Posterior vena cava (tissue), 2 donors: ENCODE results near the gene DUSP10. TPM values are rescaled to one million over a fixed set of nuclear protein-coding genes. Genes with fewer than 3 reads are reported as not detected.

Experiments
- DNase-seq: peaks from one replicate; pipeline ENCODE4 v3.0.0-alpha.2; 2020; ENCODE audit warnings: low spot score
- intact Hi-C, 2 donors: fragments of 100-400 bp; cut with DNase I; formaldehyde crosslinking; loops; one replicate each; pipeline versions ENCODE4 v1.14.1 to v1.14.2; 2022 to 2023
- long read RNA-seq, 2 donors: library from polyadenylated mRNA; unstranded; transcript quantifications; one replicate each; pipeline ENCODE4 v2.0.0, GENCODE V29; 2020 to 2021
- total RNA-seq, 2 donors: library from RNA; stranded (reverse); fragmentation: NEBNext Ultra II Directional; extraction: Animal tissue kit (Norgen Biotek cat#: 25700); gene quantifications; one replicate each; pipeline ENCODE4 v1.2.1, GENCODE V29; 2021
- donor health status: DM: yes; HTN: yes; CAD: no.
- donor health status: DM: yes; HTN: yes; CAD: no.

DUSP10 gene
- 1 to 10 TPM; 4.7 to 8.0 TPM for total RNA-seq
- long read RNA-seq, donor 1, partial matches to known transcripts: 1 of 4 reads
- long read RNA-seq, donor 1, other reads (novel, unspliced or antisense): 0 of 4 reads
- long read RNA-seq, donor 2, transcript DUSP10-201 (4 exons, 2,676 nt): major isoform, 12 of 15 reads
- long read RNA-seq, donor 2, partial matches to known transcripts: 1 of 15 reads
- long read RNA-seq, donor 2, other reads (novel, unspliced or antisense): 2 of 15 reads

DNA sequence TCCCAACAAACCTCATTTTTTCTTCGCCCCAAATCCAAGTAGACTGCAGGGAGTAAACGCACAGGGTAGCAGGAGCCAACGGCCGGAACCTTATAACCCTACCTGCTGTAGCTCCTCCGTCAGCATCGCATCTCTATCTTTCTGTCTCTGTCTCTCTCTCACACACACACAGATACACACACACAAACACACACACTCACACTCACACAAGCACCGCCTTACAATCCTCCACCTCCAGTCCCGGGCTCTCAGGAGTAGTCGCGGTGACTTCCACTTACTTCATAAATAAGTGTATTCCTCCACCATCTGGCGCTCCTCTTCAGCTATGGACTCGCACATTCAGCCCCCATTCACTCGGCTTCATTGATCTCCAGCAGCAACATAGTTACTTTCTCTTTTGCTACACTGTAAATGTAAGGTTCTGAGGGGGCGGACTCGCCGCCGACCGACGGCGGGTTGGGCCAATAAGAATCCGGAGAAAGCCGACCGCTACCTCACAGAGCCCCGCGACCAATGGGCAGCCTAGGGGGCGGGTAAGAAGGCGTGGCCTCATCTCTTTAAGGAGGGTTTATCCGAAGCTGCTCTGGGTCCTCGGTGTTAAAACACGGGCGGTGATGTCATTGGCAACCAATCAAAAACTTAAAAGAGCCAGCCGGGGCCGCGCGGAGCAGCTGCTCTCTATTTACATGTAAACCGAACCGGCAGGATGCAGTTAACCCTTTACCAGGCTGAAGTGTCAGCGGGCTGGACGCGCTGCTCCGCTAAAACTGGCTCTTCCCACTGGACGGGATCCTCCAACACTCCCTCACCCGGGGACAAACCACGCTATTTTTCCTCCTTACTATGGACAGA lies at the start of gene DUSP10:
DUSP10 (minus strand) TSS at position 387 of the 852 bp plus-strand sequence. CDS start 2,345 bp downstream, outside the sequence.
- DNase-seq: peak; percentile 99
- intact Hi-C loops: no loop called here

DNA sequence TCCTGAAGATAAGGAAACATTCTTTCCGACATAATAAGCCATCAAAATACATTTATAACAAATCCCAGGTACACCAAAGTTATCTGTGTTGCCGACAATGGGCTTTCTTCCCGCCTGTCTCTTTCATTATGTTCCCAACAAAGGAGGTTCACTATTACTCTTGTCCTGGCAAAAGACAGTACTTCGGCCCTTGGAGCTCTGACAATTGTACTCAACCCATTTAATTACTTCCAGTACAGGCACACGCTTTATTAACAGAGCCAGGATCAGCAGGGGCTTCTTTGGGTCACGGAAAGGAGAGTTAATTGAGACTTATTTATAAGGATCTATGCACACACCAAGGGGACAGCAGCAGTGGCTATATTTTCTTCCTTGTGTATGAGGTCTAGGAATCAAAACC lies 46.6 kb upstream of the DUSP10 start:
- intact Hi-C loops: loop anchor here in 1 of 2 donors (5.0 kb wide), 1 partner anchor 1654 kb away; no protein-coding TSS in a partner anchor
- no peak for DNase-seq

DNA sequence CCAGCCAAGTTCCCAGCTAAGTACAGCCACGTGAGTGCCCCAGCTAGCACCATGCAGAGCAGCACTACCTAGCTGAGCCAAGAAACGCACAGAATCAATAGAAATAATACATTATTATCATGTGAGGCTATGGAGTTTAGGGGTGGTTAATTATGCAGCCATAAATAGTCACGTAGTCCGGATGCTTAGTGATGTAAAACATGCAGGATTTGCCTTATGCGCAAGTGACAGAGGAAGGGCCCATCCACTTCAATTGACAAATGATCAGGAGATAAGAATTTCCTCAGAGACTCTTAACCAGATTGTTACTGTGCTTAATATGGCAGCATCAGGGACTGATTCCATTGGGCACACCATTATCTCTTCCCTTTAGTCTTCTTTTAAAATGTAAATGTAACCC lies 44.8 kb upstream of the DUSP10 start:
- intact Hi-C loops: loop anchor here in 1 of 2 donors (5.0 kb wide), 1 partner anchor 1656 kb away; no protein-coding TSS in a partner anchor
- DNase-seq: no peak

DNA sequence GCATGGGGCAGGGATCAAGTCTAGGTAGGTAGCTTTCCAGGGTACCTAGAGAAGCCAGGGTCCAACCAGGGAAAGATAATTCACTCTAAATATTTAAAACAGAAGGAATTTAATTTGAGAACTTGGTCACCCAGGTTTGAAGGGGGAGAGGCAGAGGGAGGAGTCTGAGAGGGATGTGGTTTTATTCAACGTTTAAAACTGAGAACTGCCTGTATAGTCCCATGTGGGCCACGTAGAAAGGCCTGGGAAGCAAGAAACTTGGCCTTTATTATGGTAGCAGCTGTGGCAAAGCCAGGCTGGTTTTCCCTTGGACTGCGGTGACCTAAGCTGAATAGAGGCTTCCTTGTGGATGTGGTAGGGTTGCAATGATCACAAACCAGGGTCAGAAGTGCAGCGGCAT lies 42.0 kb upstream of the DUSP10 start:
- intact Hi-C loops: no loop called here
- no peak for DNase-seq

DNA sequence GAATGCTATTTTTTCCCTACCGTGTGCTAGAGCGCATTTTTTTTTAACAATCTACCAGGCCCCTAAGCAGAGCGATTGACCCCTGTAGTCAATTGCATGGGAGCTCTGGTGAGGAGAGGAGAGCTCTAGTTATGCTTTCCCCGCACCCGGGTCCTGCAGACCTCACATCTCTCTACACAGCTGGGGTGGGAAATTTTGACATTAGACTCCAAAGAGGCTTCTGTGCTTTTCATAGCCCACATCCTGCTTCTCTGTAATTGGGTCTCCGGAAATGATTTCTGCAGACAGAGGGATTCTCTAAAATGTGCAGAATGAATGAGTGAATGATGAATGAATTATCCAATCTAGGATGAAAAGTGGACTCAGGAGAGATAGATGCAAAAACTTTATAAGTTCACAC lies 41.5 kb upstream of the DUSP10 start:
- intact Hi-C loops: no loop called here
- DNase-seq: no peak

DNA sequence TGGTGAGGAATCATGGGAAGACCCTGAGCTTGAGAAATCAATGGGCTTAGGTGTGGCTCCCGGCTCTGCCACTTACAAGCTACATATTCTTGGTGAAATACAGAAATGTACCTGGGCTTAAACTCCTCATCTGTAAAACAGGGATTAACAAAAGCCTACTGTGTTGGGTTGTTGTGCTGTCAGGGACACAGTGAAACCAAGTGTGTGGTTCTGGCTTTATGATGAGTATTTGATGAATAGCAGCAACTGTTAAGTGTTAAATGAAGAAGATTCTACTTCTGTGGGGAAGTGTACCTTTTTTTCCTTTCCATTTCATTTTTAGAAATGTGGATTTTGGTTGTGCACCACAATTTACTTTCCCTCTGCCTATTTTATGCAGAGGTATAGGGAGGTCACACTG lies 41.1 kb upstream of the DUSP10 start:
- DNase-seq: no peak
- intact Hi-C loops: no loop called here

DNA sequence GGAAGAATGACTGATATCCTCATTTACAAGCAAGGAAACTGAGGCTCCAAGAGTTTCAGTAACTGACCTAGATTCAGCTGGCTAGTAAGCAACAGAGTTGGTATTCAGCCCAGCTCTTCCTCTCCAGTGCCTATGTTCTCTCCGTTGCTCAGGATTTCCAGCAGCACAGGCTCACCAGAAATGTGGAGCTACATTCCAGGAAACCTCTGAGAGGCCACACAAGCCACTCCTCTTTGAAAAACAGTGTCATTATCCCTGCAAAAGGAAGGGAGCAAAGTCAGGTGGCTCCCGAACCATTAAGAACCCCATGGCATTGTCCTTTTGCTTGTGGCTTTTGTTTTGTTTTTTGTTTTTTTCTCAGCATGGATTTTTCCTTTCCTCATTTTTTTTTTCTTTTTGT lies 40.6 kb upstream of the DUSP10 start:
- DNase-seq: no peak
- intact Hi-C loops: no loop called here

DNA sequence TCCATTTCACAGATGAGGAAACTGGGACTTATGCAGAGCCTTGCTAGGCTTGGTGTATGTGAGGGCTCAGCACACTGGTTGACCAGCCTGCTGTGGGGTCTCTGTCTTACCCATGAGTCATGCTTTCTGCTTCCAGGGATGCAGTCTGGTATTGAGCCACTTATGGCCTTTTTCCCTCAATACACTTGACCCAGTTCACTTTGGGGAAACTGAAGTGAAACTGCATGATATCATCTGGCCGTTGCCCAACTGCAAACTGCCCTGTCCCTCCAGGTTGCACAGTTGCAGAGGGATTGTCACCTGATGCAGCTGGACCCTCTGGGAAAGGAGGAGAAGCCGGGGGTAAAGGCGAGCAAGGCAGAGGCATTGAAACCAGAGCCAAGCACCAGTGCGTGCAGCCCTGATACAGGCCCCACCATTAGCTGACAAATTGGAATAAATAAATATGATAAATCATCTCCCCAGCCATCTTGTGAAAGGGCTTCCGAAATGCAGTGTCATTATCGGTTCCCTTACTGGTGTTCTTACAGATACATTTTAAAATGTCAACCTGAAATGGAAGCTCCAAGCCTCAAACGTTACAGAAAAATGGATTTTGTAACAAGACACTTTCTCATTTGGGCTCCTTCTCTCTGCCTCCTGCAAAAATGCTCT lies 39.3 kb upstream of the DUSP10 start:
- intact Hi-C loops: no loop called here
- DNase-seq: no peak

DNA sequence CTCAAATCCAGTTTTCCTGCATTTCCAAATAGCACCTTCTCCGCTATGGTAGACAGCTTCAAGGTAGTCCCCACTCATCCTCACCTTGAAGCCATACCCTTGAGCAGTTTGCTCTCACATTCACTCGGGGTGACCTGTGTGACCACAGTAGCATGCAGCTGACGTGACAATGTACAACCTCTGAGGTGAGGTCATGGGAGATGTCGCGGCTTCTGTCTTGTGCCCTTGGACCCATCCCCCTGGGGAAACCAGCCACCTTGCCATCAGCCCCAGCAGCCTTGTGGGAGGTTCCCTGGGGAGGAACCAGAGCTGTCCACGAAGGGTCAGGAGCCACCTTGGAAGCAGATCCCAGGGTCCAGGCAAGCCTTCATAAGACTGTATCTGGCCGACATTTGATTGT lies 38.3 kb upstream of the DUSP10 start:
- no peak for DNase-seq
- intact Hi-C loops: no loop called here

DNA sequence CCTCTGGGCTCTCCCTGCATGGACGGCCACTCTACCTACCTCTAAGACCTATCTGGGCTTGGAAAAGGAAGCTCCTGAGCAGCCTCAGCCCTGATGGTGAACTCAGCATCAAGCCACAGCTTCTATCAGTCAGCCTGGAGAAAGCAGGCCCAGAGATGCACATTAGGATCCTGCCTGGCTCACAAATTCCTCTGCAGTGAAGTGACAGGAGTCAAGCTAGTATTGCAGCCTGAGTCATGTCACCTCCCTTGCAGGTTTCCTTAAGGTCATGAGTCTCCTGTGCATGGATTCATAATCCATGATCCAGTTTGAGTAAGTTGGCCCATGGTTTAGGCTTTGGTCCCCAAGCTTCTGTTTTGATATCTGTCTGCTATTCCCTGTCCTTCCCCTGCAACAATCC lies 37.9 kb upstream of the DUSP10 start:
- no peak for DNase-seq
- intact Hi-C loops: no loop called here

DNA sequence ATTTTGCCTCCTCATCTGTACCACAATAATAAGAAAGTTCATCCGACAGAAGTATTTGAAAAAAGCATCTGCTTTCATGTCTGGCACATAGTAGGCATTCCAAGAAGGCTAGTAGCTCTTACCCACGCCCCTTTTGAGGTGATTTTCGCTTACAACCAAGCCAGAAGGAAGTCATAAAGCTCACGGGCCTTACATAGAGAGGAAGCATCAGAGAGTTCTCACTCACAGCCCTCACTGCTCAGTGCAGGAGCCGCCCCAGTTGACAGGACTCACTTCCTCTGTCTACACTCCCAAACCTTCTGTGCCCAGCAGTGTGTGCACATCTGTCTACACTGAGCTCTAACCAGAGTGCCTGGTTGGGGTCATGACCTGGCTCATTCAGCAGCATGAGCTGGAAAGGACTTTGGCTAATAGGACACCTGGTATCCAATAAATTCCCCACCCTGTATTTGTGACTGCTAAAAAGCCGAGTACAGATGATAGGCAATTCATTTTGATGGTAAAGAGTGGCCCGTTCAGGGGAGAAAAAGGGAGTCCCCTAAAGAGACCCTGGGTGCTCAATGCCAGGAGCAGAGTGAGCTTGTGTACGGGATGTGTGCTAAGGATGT lies 36.8 kb upstream of the DUSP10 start:
- DNase-seq: no peak
- intact Hi-C loops: no loop called here

DNA sequence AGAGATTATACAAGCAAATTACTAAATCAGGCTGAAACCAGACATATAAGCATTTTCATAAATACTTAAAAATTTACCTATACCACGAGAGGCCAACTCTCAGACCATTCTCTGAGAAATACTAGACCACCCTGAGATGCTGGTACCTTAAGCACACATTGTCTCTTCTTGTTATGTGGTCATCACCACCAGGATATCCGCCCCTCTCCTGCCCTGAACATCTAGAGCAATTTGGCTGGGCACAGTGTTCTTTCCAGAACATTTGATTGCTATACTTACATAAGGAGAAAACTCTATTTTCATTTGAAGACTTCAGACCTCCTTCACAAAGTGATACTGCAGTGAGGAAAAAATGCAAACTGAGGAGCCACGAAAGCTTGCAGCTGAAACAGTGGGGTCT lies 36.2 kb upstream of the DUSP10 start:
- intact Hi-C loops: no loop called here
- no peak for DNase-seq

DNA sequence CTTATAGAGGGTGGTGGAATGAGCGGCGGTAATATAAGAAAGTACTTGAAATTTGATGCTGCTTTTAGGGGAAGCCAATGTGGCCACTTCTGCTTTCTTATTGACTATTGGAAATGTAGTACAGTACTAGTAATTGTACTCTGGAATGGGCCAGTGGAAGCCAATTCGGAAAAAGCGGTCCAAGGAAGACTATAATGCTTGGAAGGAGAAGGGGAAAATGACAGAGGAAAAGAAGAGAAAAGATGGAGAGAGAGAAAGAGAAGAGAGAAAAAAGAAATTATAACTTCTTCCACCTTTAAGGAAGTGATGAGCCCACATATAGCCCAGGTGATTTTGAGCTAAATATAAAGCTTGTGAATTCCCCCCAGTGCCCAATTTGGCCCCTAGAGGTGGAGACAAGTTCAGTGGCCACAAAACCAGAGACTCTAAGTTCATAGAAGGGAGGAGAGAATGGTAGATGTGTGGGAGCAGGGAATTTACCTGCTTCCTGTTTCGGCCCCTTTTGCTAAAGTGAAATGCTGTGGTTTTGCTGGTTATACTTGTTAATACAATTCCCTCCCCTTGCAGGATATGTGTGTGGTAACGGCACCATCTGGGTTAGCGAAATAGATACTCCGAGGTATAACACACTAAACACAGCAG lies 35.7 kb upstream of the DUSP10 start:
- DNase-seq: no peak
- intact Hi-C loops: no loop called here

DNA sequence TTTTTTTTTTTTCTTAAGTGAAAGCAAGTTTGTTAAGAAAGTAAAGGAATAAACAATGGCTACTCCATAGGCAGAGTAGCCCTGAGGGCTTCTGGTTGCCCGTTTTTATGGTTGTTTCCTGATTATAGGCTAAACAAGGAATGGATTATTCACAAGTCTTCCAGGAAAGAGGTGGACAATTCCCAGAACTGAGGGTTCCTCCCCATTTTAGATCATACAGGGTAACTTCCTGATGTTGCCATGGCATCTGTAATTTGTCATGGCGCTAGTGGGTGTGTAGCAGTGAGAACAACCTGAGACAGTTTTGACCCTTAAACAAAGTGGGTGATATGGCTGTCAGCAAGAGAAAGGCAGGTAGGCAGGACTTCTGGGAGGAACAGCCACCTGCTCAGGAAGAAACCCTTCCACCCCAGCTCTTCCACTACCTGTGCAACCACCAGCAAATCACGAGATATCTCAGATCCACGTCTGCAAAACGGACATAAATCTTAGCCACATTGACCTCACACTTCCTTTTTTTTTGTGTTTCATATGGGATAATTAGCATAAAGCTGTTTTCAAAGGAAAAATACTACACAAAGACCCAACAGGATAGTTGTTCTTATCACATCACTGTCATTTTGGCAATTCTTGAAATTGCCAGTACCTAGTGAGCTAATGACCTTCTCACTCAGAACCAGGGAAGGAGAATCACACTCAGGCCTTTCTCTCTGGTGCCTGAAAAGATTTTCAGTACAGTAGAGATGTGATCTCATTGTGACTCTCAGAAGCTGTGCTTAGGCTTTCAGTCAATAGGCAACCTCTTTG lies 34.8 kb upstream of the DUSP10 start:
- intact Hi-C loops: no loop called here
- no peak for DNase-seq

DNA sequence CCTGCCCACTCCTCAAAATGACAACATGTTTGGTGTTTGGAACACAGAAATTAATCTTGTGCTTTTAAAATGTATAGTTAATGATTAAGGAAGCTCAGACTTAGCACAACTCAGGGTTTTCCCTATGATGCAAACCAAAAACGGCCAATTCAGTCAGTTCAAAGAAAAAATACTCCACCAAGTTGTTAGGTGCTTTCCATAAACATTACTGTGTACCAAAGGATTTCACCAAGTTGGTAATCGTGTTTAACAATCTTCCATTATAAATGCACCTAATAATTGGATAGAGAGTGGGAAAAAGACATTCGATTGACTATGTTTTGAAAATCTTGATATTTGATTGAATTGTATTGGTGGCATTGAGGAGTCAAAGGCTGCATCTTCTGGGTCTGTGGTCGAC lies 33.3 kb upstream of the DUSP10 start:
- intact Hi-C loops: no loop called here
- DNase-seq: no peak

DNA sequence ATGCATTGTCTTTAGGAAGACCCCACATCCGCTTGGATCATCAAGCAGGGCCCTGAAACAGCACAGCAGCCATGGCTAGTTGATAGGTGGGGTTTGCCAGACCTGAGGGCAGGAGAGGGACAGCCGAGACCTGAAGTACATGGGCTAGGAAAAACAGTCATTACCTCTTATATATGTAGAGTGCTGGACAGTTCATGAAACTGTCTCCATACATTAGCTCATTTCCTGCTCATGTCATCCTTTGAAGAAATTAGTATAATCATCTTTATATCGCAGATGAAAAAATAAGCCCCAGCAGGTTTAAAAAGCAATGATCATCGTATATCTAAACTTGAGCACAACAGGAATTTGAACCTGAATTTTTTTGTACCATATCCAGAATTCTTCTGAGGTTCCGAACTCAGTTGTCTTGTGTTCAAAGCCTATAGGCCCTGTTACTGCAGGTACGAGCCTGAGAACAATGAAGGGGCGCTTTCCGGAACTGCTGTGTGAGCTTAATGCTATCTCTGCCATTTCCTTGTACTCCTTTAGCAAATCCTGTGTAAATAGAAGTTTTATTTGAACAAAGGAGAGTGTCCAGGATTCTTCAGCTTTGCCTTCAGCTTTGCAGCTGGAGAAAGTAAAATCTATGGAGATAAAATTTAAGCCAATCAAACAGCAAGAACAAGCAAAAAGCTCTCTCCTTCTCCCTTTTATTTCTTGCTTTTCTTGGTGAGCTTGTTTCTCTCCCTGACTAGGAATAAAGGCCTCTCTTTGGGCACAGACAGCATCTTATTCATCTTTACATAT lies 32.4 kb upstream of the DUSP10 start:
- intact Hi-C loops: no loop called here

DNA sequence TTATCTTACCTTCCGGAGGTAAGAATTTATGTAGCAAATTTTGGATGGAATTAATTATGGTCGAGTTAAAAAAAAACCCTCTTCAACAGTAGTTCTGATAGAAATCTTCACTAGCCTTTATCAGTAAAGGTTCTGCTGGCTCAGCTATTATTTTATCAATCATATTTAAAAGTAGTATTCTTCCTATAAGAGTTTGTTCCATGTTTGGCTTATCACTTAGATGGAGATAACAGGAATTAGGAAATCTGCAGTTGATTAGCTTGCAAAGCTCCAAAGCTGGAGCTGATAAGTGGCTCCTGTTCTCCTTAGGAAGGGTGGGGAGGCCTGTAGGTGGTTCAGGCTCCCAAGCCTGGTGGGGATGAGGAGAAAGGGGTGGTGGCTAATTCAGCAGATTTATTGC lies 31.5 kb upstream of the DUSP10 start:
- intact Hi-C loops: no loop called here
- DNase-seq: no peak

More for the DNA sequence above, 32.4 kb upstream of the DUSP10 start:
- no peak for DNase-seq

DNA sequence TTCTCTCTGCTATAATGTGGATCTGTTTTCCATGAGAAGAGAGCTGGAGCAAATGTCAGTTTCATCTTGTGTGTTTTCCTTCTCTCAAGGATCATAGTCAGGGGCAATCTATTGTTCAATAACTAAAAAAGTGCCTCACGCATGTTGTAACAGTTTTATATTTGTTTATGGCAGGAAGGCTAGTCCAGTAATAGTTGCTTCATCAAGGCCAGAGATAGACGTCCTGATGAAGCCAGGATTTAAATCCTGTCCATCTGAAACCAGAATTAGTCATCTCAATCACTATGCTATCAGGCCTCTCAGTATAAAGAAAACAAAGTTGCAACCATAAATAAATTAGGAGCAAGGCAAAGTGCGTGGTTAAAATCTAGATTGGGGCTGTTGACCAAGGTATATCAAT lies 30.2 kb upstream of the DUSP10 start:
- intact Hi-C loops: no loop called here
- DNase-seq: no peak
